OCI-LY7 (cell line): ENCODE measurements around the gene CDSN. TPM values are rescaled to one million over a fixed set of nuclear protein-coding genes. Genes with fewer than 3 reads are reported as not detected.

ENCODE experiments used
- BruUV-seq: library from RNA; stranded (reverse); fragments of 400-500 nt; replicated peaks from 2 replicates; lab custom pipeline; 2021; lab: Mats Ljungman, UMichigan
- CTCF ChIA-PET: fragments of 300-600 bp; sonication (Branson Sonifier 250); formaldehyde crosslinking; loops from one replicate; lab custom pipeline; 2022; ENCODE audit warnings: antibody characterized with exemption; ENCODE audit not compliant: unreplicated experiment; lab: Charles Lee
- POLR2A ChIA-PET: fragments of 300-600 bp; sonication (Branson Sonifier 250); formaldehyde crosslinking; loops from one replicate; lab custom pipeline; 2022; ENCODE audit warnings: antibody characterized with exemption; lab: Charles Lee
- DNase-seq: peaks from one replicate; pipeline ENCODE4 v3.0.0-alpha.2; 2015; ENCODE audit warnings: low spot score
- H2AFZ ChIP-seq: fragments of 200-600 bp; sonication (generic), shearing (Covaris generic); 2 replicates; pipeline ENCODE4 v1.6.1; 2014; ENCODE audit warnings: mild to moderate bottlenecking, antibody characterized with exemption, low read length, moderate library complexity
- H3K27ac ChIP-seq: fragments of 200-600 bp; sonication (generic); 2 replicates; pipeline ENCODE4 v1.5.1; 2014; ENCODE audit warnings: mixed run types, low read depth, mild to moderate bottlenecking, moderate library complexity, low read length, inconsistent platforms; ENCODE audit not compliant: poor library complexity, severe bottlenecking
- H3K36me3 ChIP-seq: fragments of 200-600 bp; sonication (generic); 2 replicates; pipeline ENCODE4 v1.6.1; 2014; ENCODE audit warnings: mild to moderate bottlenecking, antibody characterized with exemption, low read length, moderate library complexity, mixed read lengths; ENCODE audit not compliant: insufficient read depth
- H3K4me1 ChIP-seq: fragments of 200-600 bp; sonication (generic); 2 replicates; pipeline ENCODE4 v1.5.1; 2014; ENCODE audit warnings: mild to moderate bottlenecking, low read length; ENCODE audit not compliant: insufficient read depth, poor library complexity, severe bottlenecking
- H3K4me2 ChIP-seq: fragments of 200-600 bp; sonication (generic); 2 replicates; pipeline ENCODE4 v1.6.1; 2014; ENCODE audit warnings: mild to moderate bottlenecking, low read length
- H3K4me3 ChIP-seq: fragments of 200-600 bp; sonication (generic); 2 replicates; pipeline ENCODE4 v1.5.1; 2014; ENCODE audit warnings: mild to moderate bottlenecking, low read depth, low read length; ENCODE audit not compliant: poor library complexity, severe bottlenecking
- H3K79me2 ChIP-seq: fragments of 200-600 bp; sonication (generic); 2 replicates; pipeline ENCODE4 v1.6.1; 2016; ENCODE audit warnings: low read depth, mild to moderate bottlenecking, low read length, moderate library complexity, mixed read lengths; ENCODE audit not compliant: insufficient read depth
- H3K9me2 ChIP-seq: fragments of 200-600 bp; sonication (generic); 2 replicates; pipeline ENCODE4 v1.6.1; 2016; ENCODE audit warnings: mild to moderate bottlenecking, low read length, mixed read lengths; ENCODE audit not compliant: insufficient read depth
- H3K9me3 ChIP-seq: fragments of 200-600 bp; sonication (generic); 2 replicates; pipeline ENCODE4 v1.6.1; 2014; ENCODE audit warnings: mild to moderate bottlenecking, mixed run types, low read length, mixed read lengths
- H4K20me1 ChIP-seq: fragments of 200-600 bp; sonication (generic); 2 replicates; pipeline ENCODE4 v1.6.1; 2014; ENCODE audit warnings: mild to moderate bottlenecking, antibody characterized with exemption, low read length, moderate library complexity, mixed read lengths; ENCODE audit not compliant: insufficient read depth
- CTCF ChIP-seq: fragments of 200-600 bp; sonication (generic); conservative IDR thresholded peaks from 2 replicates; pipeline ENCODE4 v1.5.1; 2014; ENCODE audit warnings: mild to moderate bottlenecking, antibody characterized with exemption, low read length, moderate library complexity, mixed read lengths
- EZH2phosphoT487 ChIP-seq: fragments of 200-600 bp; sonication (generic); IDR thresholded peaks from 2 replicates; pipeline ENCODE4 v1.6.1; 2018; ENCODE audit warnings: low read depth, borderline replicate concordance, mild to moderate bottlenecking, mixed run types, antibody characterized with exemption, low read length, moderate library complexity, mixed read lengths
- intact Hi-C: fragments of 100-400 bp; cut with micrococcal nuclease; formaldehyde crosslinking; loops from one replicate; pipeline ENCODE4 v1.10.0; 2022; ENCODE audit not compliant: unreplicated experiment
- total RNA-seq, 2 experiments: library from RNA; depleted of rRNA in 1 of 2; stranded (reverse); fragments of >200 nt in 1 of 2; shearing (Covaris generic) in 1 of 2; gene quantifications; 2 replicates each; pipeline ENCODE4 v1.2.3, GENCODE V29; 2014 to 2022

The CDSN gene
- total RNA-seq, 2 experiments from 2014 or later, result not detected

GRCh38 chr6:31156641-31157040, 36.4 kb upstream of the CDSN start:
- no peak overlapping the region for H3K27ac ChIP-seq
- peaks cover 26% of the 10 kb centered on the region for H3K36me3 ChIP-seq
- H3K4me1 ChIP-seq, result peaks cover 17% of the 10 kb centered on the region
- no peak for DNase-seq
- H3K9me2 ChIP-seq, result no peaks in the 10 kb centered on the region
- TF ChIP-seq EZH2phosphoT487, result no peak
- TF ChIP-seq CTCF, result no peak
- H4K20me1 ChIP-seq, result no peaks in the 10 kb centered on the region
- no peak overlapping the region for H3K4me3 ChIP-seq
- H3K4me2 ChIP-seq, result peak overlapping the region; percentile 92; the same call in 1 of the 2 replicates
- H3K79me2 ChIP-seq, result peaks cover 17% of the 10 kb centered on the region; the same call in 1 of the 2 replicates
- H2AFZ ChIP-seq, result no peak overlapping the region
- intact Hi-C loops, result no loop called here
- ChIA-PET POLR2A (interaction anchor here (1.1 kb wide), 1 partner anchor 11 kb away, joined by 4 read pairs; no protein-coding TSS in a partner anchor), CTCF (no interaction called here)
- BruUV-seq, result no TSS peak
- no peaks in the 10 kb centered on the region for H3K9me3 ChIP-seq

- peaks cover 8% of the 10 kb centered on the region; the same call in 1 of the 2 replicates for H3K79me2 ChIP-seq
- no peak overlapping the region for H3K4me3 ChIP-seq
- ChIA-PET CTCF (no interaction called here), POLR2A (no interaction called here)
- H3K36me3 ChIP-seq, result peaks cover 4% of the 10 kb centered on the region
- H3K9me2 ChIP-seq, result no peaks in the 10 kb centered on the region
- peaks cover 8% of the 10 kb centered on the region for H3K4me1 ChIP-seq
- H2AFZ ChIP-seq, result no peak overlapping the region
- H3K4me2 ChIP-seq, result no peak overlapping the region
- no peak overlapping the region for H3K27ac ChIP-seq
- TF ChIP-seq CTCF (no peak), EZH2phosphoT487 (no peak)
- intact Hi-C loops, result no loop called here
- no peaks in the 10 kb centered on the region for H4K20me1 ChIP-seq
- no peaks in the 10 kb centered on the region for H3K9me3 ChIP-seq
- DNase-seq, result no peak
- no TSS peak for BruUV-seq
Observed at GRCh38 chr6:31154436-31154835, 34.2 kb upstream of the CDSN start.

- peaks cover 7% of the 10 kb centered on the region for H3K4me1 ChIP-seq
- BruUV-seq, result no TSS peak
- H3K9me3 ChIP-seq, result no peaks in the 10 kb centered on the region
- CTCF ChIA-PET, result no interaction called here
- no peak overlapping the region for H3K27ac ChIP-seq
- H2AFZ ChIP-seq, result no peak overlapping the region
- POLR2A ChIA-PET, result interaction anchor here (0.6 to 0.7 kb wide), 2 partner anchors 9 to 59 kb away, joined by 3 to 7 read pairs; no protein-coding TSS in a partner anchor
- no peak overlapping the region for H3K4me3 ChIP-seq
- no peak for TF ChIP-seq CTCF
- no peak for TF ChIP-seq EZH2phosphoT487
- H3K4me2 ChIP-seq, result no peak overlapping the region
- no peaks in the 10 kb centered on the region for H3K79me2 ChIP-seq
- intact Hi-C loops, result no loop called here
- no peaks in the 10 kb centered on the region for H3K9me2 ChIP-seq
- H4K20me1 ChIP-seq, result no peaks in the 10 kb centered on the region
- no peak for DNase-seq
- H3K36me3 ChIP-seq, result peaks cover 3% of the 10 kb centered on the region; the same call in 1 of the 2 replicates
Observed at GRCh38 chr6:31152781-31153180, 32.5 kb upstream of the CDSN start.
